H9 (cell line): ENCODE measurements around the gene SLC9A2. TPM values are rescaled to one million over a fixed set of nuclear protein-coding genes. Genes with fewer than 3 reads are reported as not detected.

Experiments used
- DNase-seq: peaks from one replicate; pipeline ENCODE4 v3.0.0-alpha.2; 2017
- H2AFZ ChIP-seq: one replicate; pipeline ENCODE4 v1.6.1; 2013; ENCODE audit warnings: mild to moderate bottlenecking, low read length, control low read depth, moderate library complexity
- H2AK5ac ChIP-seq: 2 replicates; pipeline ENCODE4 v1.6.1; 2013; ENCODE audit warnings: low read length, control low read depth, mixed read lengths; ENCODE audit not compliant: insufficient read length
- H2BK120ac ChIP-seq: one replicate; pipeline ENCODE4 v1.6.1; 2013; ENCODE audit warnings: low read depth, mild to moderate bottlenecking, low read length, control low read depth, inconsistent platforms; ENCODE audit not compliant: poor library complexity, severe bottlenecking
- H2BK12ac ChIP-seq: 2 replicates; pipeline ENCODE4 v1.6.1; 2013; ENCODE audit warnings: low read length, control low read depth, mixed read lengths, low read depth; ENCODE audit not compliant: insufficient read length
- H2BK15ac ChIP-seq: 2 replicates; pipeline ENCODE4 v1.6.1; 2013; ENCODE audit warnings: low read depth, low read length, control low read depth
- H2BK20ac ChIP-seq: one replicate; pipeline ENCODE4 v1.6.1; 2013; ENCODE audit warnings: low read depth, mild to moderate bottlenecking, low read length, control low read depth, inconsistent platforms; ENCODE audit not compliant: poor library complexity, severe bottlenecking
- H2BK5ac ChIP-seq: 2 replicates; pipeline ENCODE4 v1.6.1; 2013; ENCODE audit warnings: low read length, control low read depth, mixed read lengths; ENCODE audit not compliant: insufficient read length
- H3K14ac ChIP-seq: 2 replicates; pipeline ENCODE4 v1.6.1; 2013; ENCODE audit warnings: low read length, control low read depth; ENCODE audit not compliant: insufficient read depth
- H3K18ac ChIP-seq: 2 replicates; pipeline ENCODE4 v1.6.1; 2013; ENCODE audit warnings: low read depth, mild to moderate bottlenecking, mixed read lengths, low read length, control low read depth; ENCODE audit not compliant: insufficient read length
- H3K23ac ChIP-seq: 2 replicates; pipeline ENCODE4 v1.6.1; 2013; ENCODE audit warnings: low read length, control low read depth, mixed read lengths, low read depth; ENCODE audit not compliant: insufficient read length
- H3K23me2 ChIP-seq: 2 replicates; pipeline ENCODE4 v1.6.1; 2013; ENCODE audit warnings: low read depth, mild to moderate bottlenecking, mixed read lengths, low read length, control low read depth; ENCODE audit not compliant: insufficient read length, poor library complexity, severe bottlenecking
- H3K27ac ChIP-seq: 2 replicates; pipeline ENCODE4 v1.5.1; 2013; ENCODE audit warnings: low read length, control low read depth, mixed read lengths, low read depth; ENCODE audit not compliant: insufficient read length
- H3K27me3 ChIP-seq: 2 replicates; pipeline ENCODE4 v1.6.1; 2013; ENCODE audit warnings: low read length, control low read depth, inconsistent platforms; ENCODE audit not compliant: insufficient read depth
- H3K4ac ChIP-seq: 2 replicates; pipeline ENCODE4 v1.6.1; 2013; ENCODE audit warnings: low read depth, mild to moderate bottlenecking, control low read depth, inconsistent platforms, low read length, moderate library complexity
- H3K4me1 ChIP-seq: 2 replicates; pipeline ENCODE4 v1.6.1; 2013; ENCODE audit warnings: low read length, control low read depth, inconsistent platforms; ENCODE audit not compliant: insufficient read depth
- H3K4me2 ChIP-seq: 2 replicates; pipeline ENCODE4 v1.6.1; 2013; ENCODE audit warnings: low read length, control low read depth, mixed read lengths; ENCODE audit not compliant: insufficient read length, insufficient read depth
- H3K56ac ChIP-seq: 2 replicates; pipeline ENCODE4 v1.6.1; 2013; ENCODE audit warnings: low read depth, mild to moderate bottlenecking, mixed read lengths, low read length, control low read depth; ENCODE audit not compliant: insufficient read length
- H3K79me1 ChIP-seq: 2 replicates; pipeline ENCODE4 v1.6.1; 2013; ENCODE audit warnings: low read depth, mild to moderate bottlenecking, moderate library complexity, low read length, control low read depth, inconsistent platforms; ENCODE audit not compliant: insufficient read depth, poor library complexity, severe bottlenecking
- H3K79me2 ChIP-seq: 2 replicates; pipeline ENCODE4 v1.6.1; 2013; ENCODE audit warnings: low read length, control low read depth, inconsistent platforms; ENCODE audit not compliant: insufficient read depth
- H3K9ac ChIP-seq: 2 replicates; pipeline ENCODE4 v1.6.1; 2013; ENCODE audit warnings: low read length, control low read depth, mixed read lengths; ENCODE audit not compliant: insufficient read length; ENCODE audit errors: extremely low read depth
- H3K9me3 ChIP-seq: one replicate; pipeline ENCODE4 v1.6.1; 2013; ENCODE audit warnings: low read depth, low read length, inconsistent platforms; ENCODE audit not compliant: control insufficient read depth
- H3T11ph ChIP-seq: one replicate; pipeline ENCODE4 v1.6.1; 2013; ENCODE audit warnings: mild to moderate bottlenecking, low read length, control low read depth, inconsistent platforms
- H4K20me1 ChIP-seq: one replicate; pipeline ENCODE4 v1.6.1; 2013; ENCODE audit not compliant: control insufficient read depth, insufficient read length, insufficient read depth
- H4K5ac ChIP-seq: 2 replicates; pipeline ENCODE4 v1.6.1; 2013; ENCODE audit warnings: low read depth, mild to moderate bottlenecking, mixed read lengths, low read length, control low read depth; ENCODE audit not compliant: insufficient read length
- H4K8ac ChIP-seq: replicated peaks from 2 replicates; pipeline ENCODE4 v1.6.1; 2013; ENCODE audit warnings: low read length, control low read depth, mixed read lengths, low read depth; ENCODE audit not compliant: insufficient read length
- H4K91ac ChIP-seq: 2 replicates; pipeline ENCODE4 v1.6.1; 2013; ENCODE audit warnings: low read depth, mild to moderate bottlenecking, moderate library complexity, mixed read lengths, low read length, control low read depth; ENCODE audit not compliant: insufficient read length
- H3K27ac Mint-ChIP-seq, 3 experiments: 2 replicates in 2 of 3; 3 replicates in 1 of 3; pipeline ENCODE4 v1.8.0; 2020 to 2021; ENCODE audit warnings: mixed read lengths in 3 of 3, mild to moderate bottlenecking in 1 of 3, moderate library complexity in 1 of 3
- H3K27me3 Mint-ChIP-seq: 2 replicates; pipeline ENCODE4 v1.8.0; 2021; ENCODE audit warnings: low read depth, mild to moderate bottlenecking, moderate library complexity, mixed read lengths
- H3K36me3 Mint-ChIP-seq, 3 experiments: 2 replicates in 2 of 3; 3 replicates in 1 of 3; pipeline ENCODE4 v1.8.0; 2020 to 2021; ENCODE audit warnings: low read depth in 3 of 3, mixed read lengths in 3 of 3; ENCODE audit not compliant: insufficient read depth in 1 of 3
- H3K4me1 Mint-ChIP-seq, 2 experiments: 2 replicates each; pipeline ENCODE4 v1.8.0; 2020; ENCODE audit warnings: mixed read lengths in 2 of 2
- H3K4me3 Mint-ChIP-seq, 2 experiments: 2 replicates in 1 of 2; 3 replicates in 1 of 2; pipeline ENCODE4 v1.8.0; 2020 to 2021; ENCODE audit warnings: mild to moderate bottlenecking in 2 of 2, mixed read lengths in 2 of 2, moderate library complexity in 1 of 2
- H3K9me3 Mint-ChIP-seq, 2 experiments: 2 replicates in 1 of 2; 3 replicates in 1 of 2; pipeline ENCODE4 v1.8.0; 2020; ENCODE audit warnings: mild to moderate bottlenecking in 2 of 2, mixed read lengths in 2 of 2, moderate library complexity in 1 of 2
- WGBS: extraction: QIAGEN DNeasy Blood & Tissue Kit; methylation state at CpG from one replicate; pipeline ENCODE4 v1.1.7; 2013; ENCODE audit warnings: missing lambda C conversion rate, low lambda C conversion rate, mixed read lengths; ENCODE audit not compliant: insufficient read length; ENCODE audit errors: extremely low coverage; 5-methylcytosine and 5-hydroxymethylcytosine counted together
- total RNA-seq: library from RNA; stranded (reverse); gene quantifications from 2 replicates; pipeline ENCODE4 v1.2.1, GENCODE V29; 2021
- TF ChIP-seq, protein P1 (sequence below): fragments of 200-600 bp; sonication (generic); conservative IDR thresholded peaks from 3 replicates; pipeline ENCODE4 v1.8.0; 2021; ENCODE audit warnings: antibody characterized with exemption, mild to moderate bottlenecking

The SLC9A2 gene
- total RNA-seq, 1 experiment from 2014 or later, result 0.04 TPM

DNA sequence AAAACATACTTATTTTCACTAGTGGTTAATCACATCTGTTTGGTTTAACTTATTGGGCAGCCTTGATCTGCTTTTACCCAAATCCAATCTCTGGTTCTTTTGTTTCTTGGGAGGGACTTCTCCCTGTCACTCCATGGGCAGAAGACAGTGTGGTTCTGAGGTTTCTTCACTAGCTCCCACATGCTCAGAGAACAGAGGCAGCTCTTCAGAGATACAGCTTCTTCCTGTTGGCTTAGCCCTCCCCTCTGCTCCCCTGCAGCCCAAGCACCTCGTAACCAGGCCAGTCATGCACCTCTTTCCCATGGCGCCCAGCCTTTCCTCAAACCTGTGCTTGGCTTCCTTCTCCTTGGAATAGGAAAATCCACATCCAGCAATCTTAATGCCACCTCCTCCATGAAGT, 32.8 kb downstream of the SLC9A2 start:
- H3K9me3 Mint-ChIP-seq, result peaks cover 6 to 9% of the 10 kb centered on the region in 2 experiments; a peak in 4 of 5 replicates
- TF ChIP-seq, protein P1, sequence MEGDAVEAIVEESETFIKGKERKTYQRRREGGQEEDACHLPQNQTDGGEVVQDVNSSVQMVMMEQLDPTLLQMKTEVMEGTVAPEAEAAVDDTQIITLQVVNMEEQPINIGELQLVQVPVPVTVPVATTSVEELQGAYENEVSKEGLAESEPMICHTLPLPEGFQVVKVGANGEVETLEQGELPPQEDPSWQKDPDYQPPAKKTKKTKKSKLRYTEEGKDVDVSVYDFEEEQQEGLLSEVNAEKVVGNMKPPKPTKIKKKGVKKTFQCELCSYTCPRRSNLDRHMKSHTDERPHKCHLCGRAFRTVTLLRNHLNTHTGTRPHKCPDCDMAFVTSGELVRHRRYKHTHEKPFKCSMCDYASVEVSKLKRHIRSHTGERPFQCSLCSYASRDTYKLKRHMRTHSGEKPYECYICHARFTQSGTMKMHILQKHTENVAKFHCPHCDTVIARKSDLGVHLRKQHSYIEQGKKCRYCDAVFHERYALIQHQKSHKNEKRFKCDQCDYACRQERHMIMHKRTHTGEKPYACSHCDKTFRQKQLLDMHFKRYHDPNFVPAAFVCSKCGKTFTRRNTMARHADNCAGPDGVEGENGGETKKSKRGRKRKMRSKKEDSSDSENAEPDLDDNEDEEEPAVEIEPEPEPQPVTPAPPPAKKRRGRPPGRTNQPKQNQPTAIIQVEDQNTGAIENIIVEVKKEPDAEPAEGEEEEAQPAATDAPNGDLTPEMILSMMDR, result no peak
- no peak overlapping the region for H2BK15ac ChIP-seq
- peaks cover 0 to 2% (median 0%) of the 10 kb centered on the region in 3 experiments; a peak in 2 of 7 replicates for H3K36me3 Mint-ChIP-seq
- H3K14ac ChIP-seq, result no peak overlapping the region
- no peaks in the 10 kb centered on the region for H3K23me2 ChIP-seq
- H3K27ac Mint-ChIP-seq, result no peak overlapping the region
- H2AFZ ChIP-seq, result no peak overlapping the region
- no peak overlapping the region for H4K5ac ChIP-seq
- H2AK5ac ChIP-seq, result no peak overlapping the region
- no peak overlapping the region for H3K4ac ChIP-seq
- H2BK12ac ChIP-seq, result no peak overlapping the region
- H3K23ac ChIP-seq, result no peak overlapping the region
- no peak overlapping the region for H3K18ac ChIP-seq
- no peaks in the 10 kb centered on the region for H3K79me2 ChIP-seq
- no peak overlapping the region for H2BK20ac ChIP-seq
- WGBS, result no CpG with 5 or more reads among the region's 2 CpGs
- no peak for DNase-seq
- H3K27ac ChIP-seq, result no peak overlapping the region
- H2BK120ac ChIP-seq, result no peak overlapping the region
- no peaks in the 10 kb centered on the region for H3K9me3 ChIP-seq
- H2BK5ac ChIP-seq, result no peak overlapping the region
- H3K4me1 ChIP-seq, result no peaks in the 10 kb centered on the region
- no peak overlapping the region for H3K9ac ChIP-seq
- H4K91ac ChIP-seq, result no peak overlapping the region
- H3K4me1 Mint-ChIP-seq, result no peaks in the 10 kb centered on the region
- H4K20me1 ChIP-seq, result no peaks in the 10 kb centered on the region
- no peak overlapping the region for H3K4me3 Mint-ChIP-seq
- peaks cover 12% of the 10 kb centered on the region; the same call in 1 of the 2 replicates for H3K27me3 Mint-ChIP-seq
- H3K27me3 ChIP-seq, result no peaks in the 10 kb centered on the region
- no peaks in the 10 kb centered on the region for H3K79me1 ChIP-seq
- no peak overlapping the region for H3K56ac ChIP-seq
- no peak overlapping the region for H3K4me2 ChIP-seq
- no peak overlapping the region for H4K8ac ChIP-seq
- H3T11ph ChIP-seq, result no peak overlapping the region
